H1 (cell line): Measurements from ENCODE around the gene CMIP.

ENCODE experiments used
- ASH2L ChIP-seq: fragments of 200-600, 300-600 bp; sonication (generic); IDR thresholded peaks from one replicate; pipeline ENCODE4 v1.7.1; 2017; ENCODE audit warnings: low read length
- CTCF ChIP-seq, 3 experiments: IDR thresholded peaks; 1 replicate in 2 of 3; 2 replicates in 1 of 3; pipeline versions ENCODE4 v1.5.1 to v1.6.1; 2011; ENCODE audit warnings: low read length in 3 of 3, mild to moderate bottlenecking in 3 of 3, inconsistent platforms in 2 of 3, low read depth in 1 of 3, moderate library complexity in 1 of 3; ENCODE audit not compliant: insufficient read depth in 1 of 3; ENCODE audit errors: control extremely low read depth in 1 of 3
- EP300 ChIP-seq, 2 experiments: IDR thresholded peaks; 1 replicate in 1 of 2; 2 replicates in 1 of 2; pipeline ENCODE4 v1.6.1; 2011 to 2012; ENCODE audit warnings: low read depth in 2 of 2, low read length in 2 of 2, mild to moderate bottlenecking in 2 of 2, borderline replicate concordance in 1 of 2, inconsistent platforms in 1 of 2, moderate library complexity in 1 of 2
- HDAC2 ChIP-seq, 2 experiments: fragments of 300-600 bp in 1 of 2; sonication (generic) in 1 of 2; IDR thresholded peaks; 2 replicates each; pipeline ENCODE4 v1.6.1; 2011 to 2012; ENCODE audit warnings: low read depth in 2 of 2, low read length in 2 of 2, mild to moderate bottlenecking in 2 of 2, moderate library complexity in 2 of 2, borderline replicate concordance in 1 of 2, inconsistent platforms in 1 of 2
- JUN ChIP-seq: IDR thresholded peaks from 2 replicates; pipeline ENCODE4 v1.6.1; 2011; ENCODE audit warnings: low read depth, mild to moderate bottlenecking, improper control_type of control experiment, low read length
- KDM5A ChIP-seq: fragments of 200-600 bp; IDR thresholded peaks from 2 replicates; pipeline ENCODE4 v1.7.1; 2012; ENCODE audit warnings: mild to moderate bottlenecking, low read length, inconsistent platforms, mixed read lengths
- POLR2A ChIP-seq, 2 experiments: IDR thresholded peaks; 1 replicate in 1 of 2; 2 replicates in 1 of 2; pipeline ENCODE4 v1.6.1; 2011; ENCODE audit warnings: low read depth in 2 of 2, low read length in 2 of 2, mild to moderate bottlenecking in 2 of 2; ENCODE audit errors: control extremely low read depth in 1 of 2
- TEAD4 ChIP-seq: IDR thresholded peaks from 2 replicates; pipeline ENCODE4 v1.6.1; 2012; ENCODE audit warnings: low read depth, low read length, inconsistent platforms, mixed read lengths
- YY1 ChIP-seq: IDR thresholded peaks from 2 replicates; pipeline ENCODE4 v1.6.1; 2011; ENCODE audit warnings: low read depth, mild to moderate bottlenecking, low read length

- TF ChIP-seq KDM5A (no peak), CTCF (IDR thresholded peaks at IDR 0.05; ENCODE audit: control extremely low read depth in 1 of 3, insufficient read depth in 1 of 3, low read depth in 1 of 3, low read length in 3 of 3) (no peak), ASH2L (no peak), HDAC2 (IDR thresholded peaks at IDR 0.05; ENCODE audit: borderline replicate concordance in 1 of 2, low read depth in 2 of 2, low read length in 2 of 2) (no peak), TEAD4 (no peak), YY1 (no peak), POLR2A (IDR thresholded peaks at IDR 0.05; ENCODE audit: control extremely low read depth in 1 of 2, low read depth in 2 of 2, low read length in 2 of 2) (no peak), EP300 (IDR thresholded peaks at IDR 0.05; ENCODE audit: borderline replicate concordance in 1 of 2, low read depth in 2 of 2, low read length in 2 of 2) (no peak), JUN (no peak)
Observed at GRCh38 chr16:81625544-81626153, 181.0 kb downstream of the CMIP start.
